ENCODE data around the gene PAIP2B. TPM values are rescaled to one million over a fixed set of nuclear protein-coding genes. Genes with fewer than 3 reads are reported as not detected.

The PAIP2B gene
- total RNA-seq, 1 experiment from 2014 or later: 17.7 TPM

DNA sequence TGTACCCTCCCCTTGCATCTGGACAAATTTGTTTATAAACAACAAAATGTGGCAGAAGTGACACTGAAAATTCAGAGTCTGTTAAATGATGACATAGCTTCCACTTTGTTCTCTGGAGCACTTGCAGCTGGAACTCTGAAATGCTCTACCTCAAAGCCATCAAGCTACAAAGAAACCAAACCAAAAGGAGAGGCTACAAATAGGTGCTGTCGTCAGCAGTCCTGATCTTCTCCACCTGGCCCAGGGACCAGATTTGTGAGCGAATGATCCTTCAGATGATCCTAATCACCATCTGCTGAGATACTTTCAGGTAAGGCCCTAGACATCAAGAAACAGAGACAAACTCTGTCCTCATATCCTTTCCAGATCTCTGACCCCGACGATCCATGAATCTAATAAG, 27.9 kb upstream of the PAIP2B start:
- H3K4me3 Mint-ChIP-seq: no peak overlapping the region
- H3K14ac ChIP-seq (ENCODE audit: insufficient read depth, low read length): no peak overlapping the region
- H3K27me3 Mint-ChIP-seq (ENCODE audit: low read depth): peaks cover 6% of the 10 kb centered on the region; the same call in 1 of the 2 replicates
- H4K20me1 ChIP-seq (ENCODE audit: control insufficient read depth, insufficient read depth, insufficient read length): no peaks in the 10 kb centered on the region
- H2BK12ac ChIP-seq (ENCODE audit: insufficient read length, low read depth, low read length): no peak overlapping the region
- H2BK15ac ChIP-seq (ENCODE audit: low read depth, low read length): no peak overlapping the region
- H4K8ac ChIP-seq (replicated peaks; ENCODE audit: insufficient read length, low read depth, low read length): no peak overlapping the region
- no peaks in the 10 kb centered on the region for H3K27me3 ChIP-seq (ENCODE audit: insufficient read depth, low read length)
- no peak overlapping the region for H3K27ac Mint-ChIP-seq
- no peak overlapping the region for H3T11ph ChIP-seq (ENCODE audit: low read length)
- no peaks in the 10 kb centered on the region; the same call in 1 of the 2 replicates for H3K4me1 ChIP-seq (ENCODE audit: insufficient read depth, low read length)
- H2AFZ ChIP-seq (ENCODE audit: low read length): no peak overlapping the region
- no peak overlapping the region for H3K56ac ChIP-seq (ENCODE audit: insufficient read length, low read depth, low read length)
- no peak overlapping the region for H3K4me2 ChIP-seq (ENCODE audit: insufficient read depth, insufficient read length, low read length)
- H2BK5ac ChIP-seq (ENCODE audit: insufficient read length, low read length): no peak overlapping the region
- no peaks in the 10 kb centered on the region for H3K79me1 ChIP-seq (ENCODE audit: insufficient read depth, low read depth, low read length, poor library complexity, severe bottlenecking)
- H2AK5ac ChIP-seq (ENCODE audit: insufficient read length, low read length): no peak overlapping the region
- peaks cover 0 to 7% (median 4%) of the 10 kb centered on the region in 3 experiments; a peak in 6 of 7 replicates for H3K36me3 Mint-ChIP-seq (ENCODE audit: insufficient read depth in 1 of 3, low read depth in 3 of 3)
- no peak overlapping the region for H4K91ac ChIP-seq (ENCODE audit: insufficient read length, low read depth, low read length)
- H3K23me2 ChIP-seq (ENCODE audit: insufficient read length, low read depth, low read length, poor library complexity, severe bottlenecking): no peaks in the 10 kb centered on the region
- WGBS (ENCODE audit: extremely low coverage, insufficient read length, low lambda C conversion rate): no CpG with 5 or more reads among the region's 4 CpGs
- DNase-seq: no peak
- H3K4ac ChIP-seq (ENCODE audit: low read depth, low read length): no peak overlapping the region
- H3K18ac ChIP-seq (ENCODE audit: insufficient read length, low read depth, low read length): no peak overlapping the region
- H2BK20ac ChIP-seq (ENCODE audit: low read depth, low read length, poor library complexity, severe bottlenecking): no peak overlapping the region
- H4K5ac ChIP-seq (ENCODE audit: insufficient read length, low read depth, low read length): no peak overlapping the region
- peaks cover 14 to 20% of the 10 kb centered on the region in 2 experiments for H3K9me3 Mint-ChIP-seq
- H3K79me2 ChIP-seq (ENCODE audit: insufficient read depth, low read length): no peaks in the 10 kb centered on the region
- no peak overlapping the region for H3K23ac ChIP-seq (ENCODE audit: insufficient read length, low read depth, low read length)
- no peak overlapping the region for H3K9ac ChIP-seq (ENCODE audit: extremely low read depth, insufficient read length, low read length)
- H3K27ac ChIP-seq (ENCODE audit: insufficient read length, low read depth, low read length): no peak overlapping the region
- H3K9me3 ChIP-seq (ENCODE audit: control insufficient read depth, low read depth, low read length): no peaks in the 10 kb centered on the region
- peaks cover 5 to 7% of the 10 kb centered on the region in 2 experiments for H3K4me1 Mint-ChIP-seq
- no peak overlapping the region for H2BK120ac ChIP-seq (ENCODE audit: low read depth, low read length, poor library complexity, severe bottlenecking)
- TF ChIP-seq, protein P1, sequence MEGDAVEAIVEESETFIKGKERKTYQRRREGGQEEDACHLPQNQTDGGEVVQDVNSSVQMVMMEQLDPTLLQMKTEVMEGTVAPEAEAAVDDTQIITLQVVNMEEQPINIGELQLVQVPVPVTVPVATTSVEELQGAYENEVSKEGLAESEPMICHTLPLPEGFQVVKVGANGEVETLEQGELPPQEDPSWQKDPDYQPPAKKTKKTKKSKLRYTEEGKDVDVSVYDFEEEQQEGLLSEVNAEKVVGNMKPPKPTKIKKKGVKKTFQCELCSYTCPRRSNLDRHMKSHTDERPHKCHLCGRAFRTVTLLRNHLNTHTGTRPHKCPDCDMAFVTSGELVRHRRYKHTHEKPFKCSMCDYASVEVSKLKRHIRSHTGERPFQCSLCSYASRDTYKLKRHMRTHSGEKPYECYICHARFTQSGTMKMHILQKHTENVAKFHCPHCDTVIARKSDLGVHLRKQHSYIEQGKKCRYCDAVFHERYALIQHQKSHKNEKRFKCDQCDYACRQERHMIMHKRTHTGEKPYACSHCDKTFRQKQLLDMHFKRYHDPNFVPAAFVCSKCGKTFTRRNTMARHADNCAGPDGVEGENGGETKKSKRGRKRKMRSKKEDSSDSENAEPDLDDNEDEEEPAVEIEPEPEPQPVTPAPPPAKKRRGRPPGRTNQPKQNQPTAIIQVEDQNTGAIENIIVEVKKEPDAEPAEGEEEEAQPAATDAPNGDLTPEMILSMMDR (conservative IDR thresholded peaks at IDR 0.05): no peak
